Measurements from ENCODE around the gene OS9. TPM values are rescaled to one million over a fixed set of nuclear protein-coding genes. Genes with fewer than 3 reads are reported as not detected.

The OS9 gene
- total and polyA plus RNA-seq, 2 of the 4 experiments (the other 2 are of a cell fraction): 159 to 272 TPM

GRCh38 chr12:57724003-57724935 lies 30.3 kb downstream of the OS9 start:
- no peak overlapping the region for H4K5ac ChIP-seq (ENCODE audit: low read depth, low read length)
- no peak overlapping the region for H3K4me3 ChIP-seq (ENCODE audit: insufficient read depth, low read depth, low read length)
- no peak overlapping the region for H3K4me2 ChIP-seq (ENCODE audit: low read depth, low read length)
- H3K9me3 ChIP-seq (ENCODE audit: control insufficient read depth, insufficient read depth, low read length): no peaks in the 10 kb centered on the region
- no peak overlapping the region for H3K4ac ChIP-seq (ENCODE audit: low read depth, low read length)
- no peak overlapping the region for H3K14ac ChIP-seq (replicated peaks; ENCODE audit: low read depth, low read length)
- WGBS, 2 experiments (ENCODE audit: extremely low coverage in 2 of 2, insufficient read length in 1 of 2): 78% methylated on average over 2 of the region's 12 CpGs; no CpG with 5 or more reads in 1 of the 2 experiments
- H3K56ac ChIP-seq (ENCODE audit: extremely low read depth, insufficient read depth, low read length): no peak overlapping the region
- ChIA-PET POLR2A (ENCODE audit: unreplicated experiment) (no interaction called here), CTCF (no interaction called here)
- H4K20me1 ChIP-seq (ENCODE audit: insufficient read depth, low read length): peaks cover 9% of the 10 kb centered on the region; the same call in 1 of the 2 replicates
- ATAC-seq (ENCODE audit: low read depth) (no peak), DNase-seq (no peak)
- H2BK15ac ChIP-seq (ENCODE audit: low read depth, low read length): no peak overlapping the region
- no peak overlapping the region for H2AFZ ChIP-seq (replicated peaks; ENCODE audit: low read length, poor library complexity)
- H3K4me1 ChIP-seq (ENCODE audit: control insufficient read depth, insufficient read depth, low read length): 0 out of 2 replicates have a peak, but pooled peaks cover 4% of the 10 kb centered on the region
- peaks cover 0 to 17% of the 10 kb centered on the region in 2 experiments; a peak in 1 of 4 replicates for H3K79me1 ChIP-seq (ENCODE audit: low read depth in 1 of 2, low read length in 2 of 2)
- H3K27me3 ChIP-seq (ENCODE audit: control insufficient read depth, insufficient read depth, low read length): no peaks in the 10 kb centered on the region; the same call in 1 of the 2 replicates
- BruUV-seq (replicated peaks): no TSS peak
- TF ChIP-seq CHD1 (IDR thresholded peaks at IDR 0.05; ENCODE audit: low read depth, low read length) (no peak), RCOR1 (IDR thresholded peaks at IDR 0.05; ENCODE audit: insufficient replicate concordance, low read length) (no peak), USF2 (IDR thresholded peaks at IDR 0.05; ENCODE audit: low read depth, low read length) (no peak), RAD21 (IDR thresholded peaks at IDR 0.05; ENCODE audit: low read length) (no peak), CTCF (conservative IDR thresholded peaks at IDR 0.05; ENCODE audit: low read depth, low read length) (no peak), FOS (IDR thresholded peaks at IDR 0.05; ENCODE audit: low read depth, low read length) (no peak), BHLHE40 (IDR thresholded peaks at IDR 0.05; ENCODE audit: low read depth, low read length) (no peak), POLR2A (IDR thresholded peaks at IDR 0.05; ENCODE audit: low read depth, low read length) (no peak)
- H2BK20ac ChIP-seq (ENCODE audit: low read depth, low read length): no peak overlapping the region
- no peak overlapping the region for H3K27ac ChIP-seq (ENCODE audit: insufficient read depth, low read length)
- no peak overlapping the region for H3K23ac ChIP-seq (ENCODE audit: low read depth, low read length)
- intact Hi-C loops (cut with micrococcal nuclease) (no loop called here), dilution Hi-C loops (cut with HindIII; ENCODE audit: low sequenced_read_pairs, unreplicated experiment) (no loop called here), in situ Hi-C loops (cut with MboI; ENCODE audit: low sequenced_read_pairs) (no loop called here)
- H3K36me3 ChIP-seq (ENCODE audit: control insufficient read depth, insufficient read depth, low read length): peaks cover 22% of the 10 kb centered on the region
- H2AK9ac ChIP-seq (replicated peaks; ENCODE audit: low read depth, low read length, poor library complexity): peak overlapping the region; percentile 43
- H2BK120ac ChIP-seq (ENCODE audit: low read depth, low read length): no peak overlapping the region
- no peak overlapping the region for H4K91ac ChIP-seq (ENCODE audit: insufficient read depth, low read depth, low read length)
- no peak overlapping the region for H2BK5ac ChIP-seq (ENCODE audit: low read depth, low read length, poor library complexity, severe bottlenecking)
- H2AK5ac ChIP-seq (ENCODE audit: low read depth, low read length): no peak overlapping the region
- H4K8ac ChIP-seq (ENCODE audit: low read depth in 2 of 2, low read length in 2 of 2): no peak overlapping the region
- H3K9me1 ChIP-seq (ENCODE audit: insufficient read depth, low read length): peaks cover 8% of the 10 kb centered on the region; the same call in 1 of the 2 replicates
- H3K18ac ChIP-seq (ENCODE audit: low read depth, low read length): no peak overlapping the region
- no peak overlapping the region for H3K9ac ChIP-seq (ENCODE audit: low read depth, low read length)

Measured in IMR-90 (cell line).